ENCODE results near the gene SLC15A3.
"Not testable (repeated sequence)": the region's sequence is repeated elsewhere in the genome, so short reads cannot be mapped to it uniquely, and the experiment has no call there.

The SLC15A3 gene

DNA sequence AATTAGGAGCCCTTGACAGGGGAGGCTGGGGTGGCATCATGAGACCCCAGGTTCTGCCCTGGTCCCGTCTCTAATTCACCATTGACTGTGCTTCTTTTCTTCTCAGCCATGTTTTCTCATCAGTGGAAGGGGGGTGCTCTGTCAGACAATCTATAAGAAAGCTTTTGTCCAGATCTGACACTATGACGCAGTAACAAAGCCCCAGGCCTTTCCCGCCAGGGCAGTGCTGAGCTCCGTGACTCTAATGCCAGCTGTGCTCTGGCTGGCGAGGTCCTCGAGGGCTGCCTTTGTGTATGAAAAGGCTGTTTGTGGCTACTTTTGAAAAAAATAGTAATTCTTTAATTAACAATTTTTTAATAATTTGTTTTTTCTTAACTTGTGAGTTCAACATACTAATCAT lies 22.8 kb upstream of the SLC15A3 start:
- WGBS, result 98% methylated on average over 6 of the region's 6 CpGs
- Histone ChIP-seq H3K4me1 (ENCODE audit: insufficient read depth, low read length) (no peaks in the 10 kb centered on the region), H3K27ac (ENCODE audit: low read depth, low read length) (no peak overlapping the region)

DNA sequence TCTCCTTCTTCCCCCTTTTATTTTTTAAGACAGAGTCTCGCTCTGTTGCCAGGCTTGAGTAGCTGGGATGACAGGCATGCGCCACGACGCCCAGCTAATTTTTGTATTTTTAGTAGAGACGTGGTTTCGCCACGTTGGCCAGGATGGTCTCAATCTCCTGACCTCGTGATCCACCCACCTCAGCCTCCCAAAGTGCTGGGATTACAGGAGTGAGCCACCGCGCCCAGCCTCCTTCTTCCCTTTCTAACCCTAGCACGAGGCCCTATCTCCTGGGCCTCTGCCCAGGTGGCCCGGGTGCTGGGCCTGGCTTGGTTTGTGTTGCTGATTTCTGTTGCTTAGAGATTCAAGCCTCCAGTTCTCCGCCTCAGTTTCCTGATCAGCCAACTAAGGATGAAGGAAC lies 22.3 kb upstream of the SLC15A3 start:
- H3K27ac ChIP-seq (ENCODE audit: low read depth, low read length); H3K4me1 ChIP-seq (ENCODE audit: insufficient read depth, low read length); H3K4me3 ChIP-seq (ENCODE audit: low read length); H3K9me3 ChIP-seq (ENCODE audit: insufficient read depth, low read depth, low read length); H3K36me3 ChIP-seq (ENCODE audit: insufficient read depth, low read length); H3K9ac ChIP-seq (ENCODE audit: low read depth, low read length); H3K27me3 ChIP-seq (ENCODE audit: insufficient read depth, low read length): not testable (repeated sequence)
- WGBS, result 94% methylated on average over 13 of the region's 13 CpGs

More for the DNA sequence above, 22.8 kb upstream of the SLC15A3 start:
- no peak overlapping the region for H3K4me3 ChIP-seq (ENCODE audit: low read length)
- H3K27me3 ChIP-seq (ENCODE audit: insufficient read depth, low read length), result no peaks in the 10 kb centered on the region
- no peak overlapping the region for H3K9ac ChIP-seq (ENCODE audit: low read depth, low read length)
- H3K36me3 ChIP-seq (ENCODE audit: insufficient read depth, low read length), result no peaks in the 10 kb centered on the region
- H3K9me3 ChIP-seq (ENCODE audit: insufficient read depth, low read depth, low read length), result no peaks in the 10 kb centered on the region

DNA sequence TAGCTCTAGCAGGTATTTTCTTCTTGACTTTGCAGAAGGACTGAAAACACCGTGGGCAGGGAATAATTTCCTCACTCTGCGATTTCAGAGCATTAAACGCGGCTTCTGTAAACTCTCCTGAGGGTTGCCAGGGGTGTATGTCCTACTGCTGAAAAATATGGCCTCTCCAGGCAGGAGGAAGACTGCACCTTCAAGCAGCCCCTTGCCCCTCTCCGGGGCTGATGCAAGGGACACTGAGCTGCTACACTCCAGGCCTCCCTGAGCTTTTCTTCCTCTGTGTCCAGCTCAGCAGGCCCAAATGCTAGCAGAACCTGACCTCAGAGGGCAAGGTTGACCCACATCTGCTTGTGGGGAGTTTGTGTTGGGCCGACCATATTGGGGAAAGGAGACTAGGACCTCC lies 21.7 kb upstream of the SLC15A3 start:
- no peak overlapping the region for H3K4me3 ChIP-seq (ENCODE audit: low read length)
- H3K27ac ChIP-seq (ENCODE audit: low read depth, low read length), result no peak overlapping the region
- no peaks in the 10 kb centered on the region for H3K36me3 ChIP-seq (ENCODE audit: insufficient read depth, low read length)
- no peaks in the 10 kb centered on the region for H3K27me3 ChIP-seq (ENCODE audit: insufficient read depth, low read length)
- 90% methylated on average over 6 of the region's 6 CpGs for WGBS
- H3K9me3 ChIP-seq (ENCODE audit: insufficient read depth, low read depth, low read length), result no peaks in the 10 kb centered on the region
- no peak overlapping the region for H3K9ac ChIP-seq (ENCODE audit: low read depth, low read length)
- H3K4me1 ChIP-seq (ENCODE audit: insufficient read depth, low read length), result no peaks in the 10 kb centered on the region

DNA sequence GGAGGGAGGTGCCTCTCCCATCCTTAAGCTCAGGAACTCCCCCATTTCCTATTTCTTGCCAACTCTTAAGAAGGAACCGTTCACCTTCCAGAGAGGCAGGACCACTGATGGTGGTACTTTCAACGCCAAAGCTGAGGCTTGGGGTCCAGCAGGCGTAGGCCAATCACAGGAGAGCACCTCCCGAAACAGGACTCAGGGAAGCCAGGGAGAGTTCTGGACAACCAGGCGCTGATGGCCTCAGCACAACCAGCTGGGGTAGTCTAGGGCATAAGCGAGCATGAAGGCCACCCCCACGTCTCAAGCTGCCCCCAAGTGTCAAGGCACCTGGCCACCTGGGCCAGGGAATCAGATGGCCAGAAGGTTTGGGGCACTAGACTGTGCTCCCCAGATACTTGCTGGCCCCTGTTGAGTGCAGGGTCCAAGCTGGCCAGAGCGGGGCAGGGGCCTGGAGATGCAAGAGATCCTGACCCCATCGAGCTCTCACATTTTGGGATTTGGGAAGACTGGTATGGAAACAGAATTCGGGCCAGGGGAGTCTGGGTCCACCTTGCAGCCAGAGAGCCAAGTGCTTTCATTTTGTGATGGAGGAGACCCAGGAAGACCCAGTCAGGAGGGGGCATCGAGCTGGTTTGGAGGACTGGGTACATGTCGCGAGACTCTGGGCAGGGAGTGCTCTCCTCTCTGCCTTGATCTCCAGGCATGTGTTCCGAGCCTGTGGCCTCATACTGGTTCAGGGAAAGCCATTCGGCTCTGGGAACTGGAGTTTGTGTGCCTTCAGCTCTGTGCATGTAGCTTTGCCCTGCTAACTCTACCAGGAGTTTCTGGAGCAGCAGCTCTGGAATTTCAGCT lies 20.4 kb upstream of the SLC15A3 start:
- WGBS, result 93% methylated on average over 15 of the region's 15 CpGs
- no peaks in the 10 kb centered on the region for H3K36me3 ChIP-seq (ENCODE audit: insufficient read depth, low read length)
- H3K4me3 ChIP-seq (ENCODE audit: low read length), result no peak overlapping the region
- H3K9me3 ChIP-seq (ENCODE audit: insufficient read depth, low read depth, low read length), result no peaks in the 10 kb centered on the region
- no peak overlapping the region for H3K9ac ChIP-seq (ENCODE audit: low read depth, low read length)
- H3K4me1 ChIP-seq (ENCODE audit: insufficient read depth, low read length), result no peaks in the 10 kb centered on the region
- no peaks in the 10 kb centered on the region for H3K27me3 ChIP-seq (ENCODE audit: insufficient read depth, low read length)
- no peak overlapping the region for H3K27ac ChIP-seq (ENCODE audit: low read depth, low read length)

DNA sequence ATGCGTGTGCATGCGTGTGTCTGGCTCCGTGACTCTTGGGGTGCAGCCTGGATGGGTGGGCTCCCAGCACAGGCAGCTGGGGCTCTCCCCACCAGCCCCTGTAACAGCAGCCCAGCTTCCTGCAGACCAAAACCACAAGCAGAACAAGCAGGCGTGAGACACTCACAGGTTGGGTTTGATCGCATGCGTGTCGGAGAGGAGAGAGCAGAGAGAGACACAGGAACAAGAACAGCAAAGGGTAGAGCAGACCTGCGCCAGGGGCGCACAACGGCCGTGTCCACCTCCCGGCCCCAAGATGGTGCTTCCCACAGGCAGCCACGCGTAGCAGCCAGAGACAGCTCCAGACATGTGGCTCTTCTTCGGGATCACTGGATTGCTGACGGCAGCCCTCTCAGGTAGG lies 19.5 kb upstream of the SLC15A3 start, which contains the start of gene CD6:
Gene CD6 (plus strand): TSS at position 161 of the 400 bp plus-strand sequence. CDS start 186 bp downstream, at position 347.
- H3K4me1 ChIP-seq (ENCODE audit: insufficient read depth, low read length), result no peaks in the 10 kb centered on the region
- H3K36me3 ChIP-seq (ENCODE audit: insufficient read depth, low read length), result no peaks in the 10 kb centered on the region
- H3K9ac ChIP-seq (ENCODE audit: low read depth, low read length), result no peak within 1 kb of the TSS
- H3K27ac ChIP-seq (ENCODE audit: low read depth, low read length), result no peak within 1 kb of the TSS
- no peaks in the 10 kb centered on the region for H3K27me3 ChIP-seq (ENCODE audit: insufficient read depth, low read length)
- 95% methylated on average over 16 of the region's 16 CpGs for WGBS
- no peaks in the 10 kb centered on the region for H3K9me3 ChIP-seq (ENCODE audit: insufficient read depth, low read depth, low read length)
- no peak within 1 kb of the TSS for H3K4me3 ChIP-seq (ENCODE audit: low read length)

GRCh38 chr11:60970890-60971289 lies 18.9 kb upstream of the SLC15A3 start:
- no peaks in the 10 kb centered on the region for H3K27me3 ChIP-seq (ENCODE audit: insufficient read depth, low read length)
- H3K4me1 ChIP-seq (ENCODE audit: insufficient read depth, low read length), result no peaks in the 10 kb centered on the region
- no peaks in the 10 kb centered on the region for H3K36me3 ChIP-seq (ENCODE audit: insufficient read depth, low read length)
- WGBS, result 95% methylated on average over 5 of the region's 5 CpGs
- no peak overlapping the region for H3K9ac ChIP-seq (ENCODE audit: low read depth, low read length)
- no peak overlapping the region for H3K27ac ChIP-seq (ENCODE audit: low read depth, low read length)
- no peak overlapping the region for H3K4me3 ChIP-seq (ENCODE audit: low read length)
- no peaks in the 10 kb centered on the region for H3K9me3 ChIP-seq (ENCODE audit: insufficient read depth, low read depth, low read length)

GRCh38 chr11:60970369-60970774 lies 18.4 kb upstream of the SLC15A3 start:
- Histone ChIP-seq H3K4me1 (ENCODE audit: insufficient read depth, low read length) (no peaks in the 10 kb centered on the region), H3K4me3 (ENCODE audit: low read length) (no peak overlapping the region), H3K9me3 (ENCODE audit: insufficient read depth, low read depth, low read length) (no peaks in the 10 kb centered on the region), H3K9ac (ENCODE audit: low read depth, low read length) (no peak overlapping the region), H3K36me3 (ENCODE audit: insufficient read depth, low read length) (no peaks in the 10 kb centered on the region), H3K27ac (ENCODE audit: low read depth, low read length) (no peak overlapping the region), H3K27me3 (ENCODE audit: insufficient read depth, low read length) (no peaks in the 10 kb centered on the region)
- 38% methylated on average over 9 of the region's 9 CpGs for whole genome bisulfite sequencing

GRCh38 chr11:60968223-60968622 lies 16.2 kb upstream of the SLC15A3 start:
- H3K27me3 ChIP-seq (ENCODE audit: insufficient read depth, low read length), result no peaks in the 10 kb centered on the region
- no peak overlapping the region for H3K4me3 ChIP-seq (ENCODE audit: low read length)
- no peak overlapping the region for H3K9ac ChIP-seq (ENCODE audit: low read depth, low read length)
- no peaks in the 10 kb centered on the region for H3K36me3 ChIP-seq (ENCODE audit: insufficient read depth, low read length)
- no CpG with 5 or more reads among the region's 1 CpG for WGBS
- no peaks in the 10 kb centered on the region for H3K4me1 ChIP-seq (ENCODE audit: insufficient read depth, low read length)
- H3K9me3 ChIP-seq (ENCODE audit: insufficient read depth, low read depth, low read length), result no peaks in the 10 kb centered on the region
- H3K27ac ChIP-seq (ENCODE audit: low read depth, low read length), result no peak overlapping the region

- H3K9ac ChIP-seq (ENCODE audit: low read depth, low read length), result no peak overlapping the region
- no peak overlapping the region for H3K4me3 ChIP-seq (ENCODE audit: low read length)
- H3K27ac ChIP-seq (ENCODE audit: low read depth, low read length), result no peak overlapping the region
- 95% methylated on average over 4 of the region's 4 CpGs for WGBS
- no peaks in the 10 kb centered on the region for H3K4me1 ChIP-seq (ENCODE audit: insufficient read depth, low read length)
- no peaks in the 10 kb centered on the region for H3K36me3 ChIP-seq (ENCODE audit: insufficient read depth, low read length)
- H3K27me3 ChIP-seq (ENCODE audit: insufficient read depth, low read length), result 0 out of 2 replicates have a peak, but pooled peaks cover 4% of the 10 kb centered on the region
- H3K9me3 ChIP-seq (ENCODE audit: insufficient read depth, low read depth, low read length), result no peaks in the 10 kb centered on the region
Measured at GRCh38 chr11:60966890-60967289, 14.9 kb upstream of the SLC15A3 start.

GRCh38 chr11:60964801-60965200 lies 12.8 kb upstream of the SLC15A3 start:
- Histone ChIP-seq H3K27me3 (ENCODE audit: insufficient read depth, low read length) (0 out of 2 replicates have a peak, but pooled peaks cover 4% of the 10 kb centered on the region), H3K36me3 (ENCODE audit: insufficient read depth, low read length) (no peaks in the 10 kb centered on the region), H3K4me3 (ENCODE audit: low read length) (no peak overlapping the region), H3K27ac (ENCODE audit: low read depth, low read length) (no peak overlapping the region), H3K4me1 (ENCODE audit: insufficient read depth, low read length) (no peaks in the 10 kb centered on the region), H3K9ac (ENCODE audit: low read depth, low read length) (no peak overlapping the region), H3K9me3 (ENCODE audit: insufficient read depth, low read depth, low read length) (no peaks in the 10 kb centered on the region)
- WGBS, result 91% methylated on average over 6 of the region's 6 CpGs

DNA sequence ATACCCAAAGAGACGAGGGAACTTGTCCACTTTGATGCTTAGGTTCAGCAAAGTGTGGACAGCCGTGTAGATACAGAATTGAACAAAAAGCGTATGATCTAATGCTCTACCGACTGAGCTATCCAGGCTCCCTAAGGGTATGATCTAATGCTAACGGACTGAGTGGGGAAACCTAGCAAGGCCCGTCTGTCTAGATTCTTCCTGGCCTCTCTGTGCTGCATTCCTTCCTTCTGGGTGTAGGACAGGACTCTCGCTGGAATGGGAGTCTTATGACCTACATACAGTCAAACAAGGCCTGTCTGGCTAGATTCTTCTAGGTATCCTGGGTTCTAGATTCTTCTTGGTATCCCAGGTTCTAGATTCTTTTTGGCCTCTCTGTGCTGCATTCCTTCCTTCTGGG lies 8.4 kb upstream of the SLC15A3 start:
- 0 out of 2 replicates have a peak, but pooled peaks cover 4% of the 10 kb centered on the region for H3K27me3 ChIP-seq (ENCODE audit: insufficient read depth, low read length)
- 91% methylated on average over 7 of the region's 7 CpGs for WGBS

More for the DNA sequence above, 8.4 kb upstream of the SLC15A3 start:
- Histone ChIP-seq H3K36me3 (ENCODE audit: insufficient read depth, low read length) (no peaks in the 10 kb centered on the region), H3K27ac (ENCODE audit: low read depth, low read length) (no peak overlapping the region), H3K9me3 (ENCODE audit: insufficient read depth, low read depth, low read length) (no peaks in the 10 kb centered on the region), H3K4me3 (ENCODE audit: low read length) (no peak overlapping the region), H3K9ac (ENCODE audit: low read depth, low read length) (no peak overlapping the region), H3K4me1 (ENCODE audit: insufficient read depth, low read length) (no peaks in the 10 kb centered on the region)

Data from HUES64 (cell line).